GM23338 (cell line): ENCODE measurements around the gene KAZN. TPM values are rescaled to one million over a fixed set of nuclear protein-coding genes. Genes with fewer than 3 reads are reported as not detected.

Source experiments
- ATAC-seq: fragments of 200-7000 bp; cut with Tn5 transposase; 3 replicates; pipeline ENCODE4 v1.9.1; 2020
- DNase-seq: peaks from one replicate; pipeline ENCODE4 v3.0.0-alpha.2; 2015; ENCODE audit warnings: low spot score
- H2AFZ ChIP-seq: fragments of 200-600 bp; sonication (generic); 2 replicates; pipeline ENCODE4 v1.8.0; 2016; ENCODE audit warnings: antibody characterized with exemption, mild to moderate bottlenecking, moderate library complexity
- H3F3A ChIP-seq: fragments of 200-600 bp; sonication (generic); replicated peaks from 2 replicates; pipeline ENCODE4 v1.8.0; 2017; ENCODE audit warnings: antibody characterized with exemption, mixed run types, low read depth
- H3K27ac ChIP-seq: fragments of 200-600 bp; sonication (generic); 2 replicates; pipeline ENCODE4 v1.6.1; 2016; ENCODE audit warnings: low read depth
- H3K27me3 ChIP-seq: fragments of 200-600 bp; sonication (generic); 2 replicates; pipeline ENCODE4 v1.8.0; 2016; ENCODE audit warnings: mild to moderate bottlenecking, mixed run types, moderate library complexity; ENCODE audit not compliant: insufficient read depth
- H3K36me3 ChIP-seq: fragments of 200-600 bp; sonication (generic); 2 replicates; pipeline ENCODE4 v1.8.0; 2016; ENCODE audit warnings: mild to moderate bottlenecking; ENCODE audit not compliant: insufficient read depth
- H3K4me1 ChIP-seq: fragments of 200-600 bp; sonication (generic); 2 replicates; pipeline ENCODE4 v1.8.0; 2016; ENCODE audit warnings: mild to moderate bottlenecking, moderate library complexity; ENCODE audit not compliant: insufficient read depth
- H3K4me2 ChIP-seq: fragments of 200-600 bp; sonication (generic); 2 replicates; pipeline ENCODE4 v1.7.1; 2017; ENCODE audit warnings: mixed run types
- H3K4me3 ChIP-seq: fragments of 200-600 bp; sonication (generic); 2 replicates; pipeline ENCODE4 v1.6.1; 2016; ENCODE audit warnings: mixed run types
- H3K79me2 ChIP-seq: fragments of 200-600 bp; sonication (generic); replicated peaks from 2 replicates; pipeline ENCODE4 v1.8.0; 2017; ENCODE audit warnings: mild to moderate bottlenecking; ENCODE audit not compliant: insufficient read depth
- H3K9me2 ChIP-seq: fragments of 200-600 bp; sonication (generic); 2 replicates; pipeline ENCODE4 v1.8.0; 2017; ENCODE audit not compliant: insufficient read depth
- H4K20me1 ChIP-seq: fragments of 200-600 bp; sonication (generic); replicated peaks from 2 replicates; pipeline ENCODE4 v1.8.0; 2017; ENCODE audit warnings: mild to moderate bottlenecking; ENCODE audit not compliant: insufficient read depth
- H3K27ac Mint-ChIP-seq: 2 replicates; pipeline ENCODE4 v1.8.0; 2020; ENCODE audit warnings: inconsistent platforms, mild to moderate bottlenecking, moderate library complexity, mixed read lengths
- H3K27me3 Mint-ChIP-seq: 3 replicates; pipeline ENCODE4 v1.8.0; 2022; ENCODE audit warnings: low read depth, mild to moderate bottlenecking, moderate library complexity, mixed read lengths, inconsistent platforms; ENCODE audit not compliant: insufficient read depth, poor library complexity
- H3K36me3 Mint-ChIP-seq: 3 replicates; pipeline ENCODE4 v1.8.0; 2021; ENCODE audit warnings: low read depth, mild to moderate bottlenecking, inconsistent platforms, moderate library complexity, mixed read lengths
- H3K4me1 Mint-ChIP-seq: 3 replicates; pipeline ENCODE4 v1.8.0; 2020; ENCODE audit warnings: mild to moderate bottlenecking, inconsistent platforms, mixed read lengths
- H3K4me3 Mint-ChIP-seq: 3 replicates; pipeline ENCODE4 v1.8.0; 2021; ENCODE audit warnings: moderate library complexity, mild to moderate bottlenecking, inconsistent platforms, mixed read lengths
- H3K9me3 Mint-ChIP-seq: 3 replicates; pipeline ENCODE4 v1.8.0; 2020; ENCODE audit warnings: moderate library complexity, mild to moderate bottlenecking, inconsistent platforms, mixed read lengths
- JUNB ChIP-seq: IDR thresholded peaks from one replicate; pipeline ENCODE4 v1.6.1; 2016; ENCODE audit warnings: antibody characterized with exemption; ENCODE audit not compliant: unreplicated experiment
- POLR2AphosphoS5 ChIP-seq: IDR thresholded peaks from 2 replicates; pipeline ENCODE4 v1.6.1; 2016; ENCODE audit warnings: antibody characterized with exemption, low read depth
- STAT1 ChIP-seq: IDR thresholded peaks from one replicate; pipeline ENCODE4 v1.6.1; 2016; ENCODE audit warnings: antibody characterized with exemption; ENCODE audit not compliant: unreplicated experiment
- ZNF331 ChIP-seq: fragments of 250-450 bp; sonication (Bioruptor Pico); IDR thresholded peaks from 2 replicates; pipeline ENCODE4 v1.5.0; 2020; ENCODE audit warnings: low read depth, mild to moderate bottlenecking, moderate library complexity
- polyA plus RNA-seq: library from polyadenylated mRNA; unstranded; fragments of >200 nt; fragmentation: Nextera tagmentation; extraction: Ambion mirVana; gene quantifications from 2 replicates; pipeline ENCODE4 v1.2.1, GENCODE V29; 2016
- total RNA-seq: library from RNA; depleted of rRNA; stranded (reverse); fragments of >200 nt; shearing (Covaris generic); gene quantifications from 2 replicates; pipeline ENCODE4 v1.2.3, GENCODE V29; 2014
- TF ChIP-seq, protein P1 (sequence below), 2 experiments: fragments of 200-600 bp in 1 of 2; sonication (generic) in 1 of 2; conservative IDR thresholded peaks; 2 replicates each; pipeline versions ENCODE4 v1.5.1 to v1.6.1; 2016 to 2017; ENCODE audit warnings: antibody characterized with exemption in 2 of 2, low read depth in 2 of 2, mild to moderate bottlenecking in 2 of 2, moderate library complexity in 1 of 2
- TF ChIP-seq, protein P2 (sequence below): IDR thresholded peaks from 2 replicates; pipeline ENCODE4 v1.6.1; 2016; ENCODE audit warnings: antibody characterized with exemption

Gene KAZN
- total and polyA plus RNA-seq, 2 experiments from 2014 or later: 9.9 to 15.0 TPM

DNA sequence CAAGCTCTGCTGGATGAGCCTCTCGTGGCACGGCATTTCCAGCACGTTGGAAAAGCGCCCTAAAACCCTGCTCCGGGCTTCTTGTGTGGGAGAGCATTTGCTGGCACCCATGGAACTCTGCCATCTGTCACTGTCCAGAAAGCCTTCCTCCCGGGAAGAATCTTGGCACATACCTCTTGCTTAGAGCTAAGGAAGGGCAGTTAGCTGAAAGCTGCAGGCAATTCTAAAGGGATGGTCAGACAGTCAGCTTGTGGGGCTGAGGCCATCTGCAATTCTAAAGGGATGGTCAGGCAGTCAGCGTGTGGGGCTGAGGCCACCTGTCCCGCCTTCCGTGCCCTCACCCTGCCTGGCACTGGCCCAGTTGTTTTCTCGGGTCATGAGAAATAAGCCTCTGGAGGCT, 416.0 kb downstream of the KAZN start:
- H3K27ac Mint-ChIP-seq: no peak overlapping the region
- Histone ChIP-seq H3K9me2 (no peaks in the 10 kb centered on the region), H3F3A (no peaks in the 10 kb centered on the region), H4K20me1 (no peaks in the 10 kb centered on the region; the same call in 1 of the 2 replicates), H2AFZ (no peak overlapping the region), H3K4me2 (no peak overlapping the region), H3K4me3 (no peak overlapping the region), H3K4me1 (peaks cover 6% of the 10 kb centered on the region; the same call in 1 of the 2 replicates), H3K27me3 (no peaks in the 10 kb centered on the region), H3K27ac (no peak overlapping the region), H3K36me3 (no peaks in the 10 kb centered on the region), H3K79me2 (no peaks in the 10 kb centered on the region)
- DNase-seq (no peak), ATAC-seq (no peak)
- H3K27me3 Mint-ChIP-seq: peaks cover 6% of the 10 kb centered on the region
- no peak overlapping the region for H3K4me3 Mint-ChIP-seq
- H3K4me1 Mint-ChIP-seq: peaks cover 5% of the 10 kb centered on the region
- TF ChIP-seq ZNF331 (CRISPR knock-in tag) (no peak), POLR2AphosphoS5 (no peak), JUNB (no peak), STAT1 (no peak)
- TF ChIP-seq, protein P1, sequence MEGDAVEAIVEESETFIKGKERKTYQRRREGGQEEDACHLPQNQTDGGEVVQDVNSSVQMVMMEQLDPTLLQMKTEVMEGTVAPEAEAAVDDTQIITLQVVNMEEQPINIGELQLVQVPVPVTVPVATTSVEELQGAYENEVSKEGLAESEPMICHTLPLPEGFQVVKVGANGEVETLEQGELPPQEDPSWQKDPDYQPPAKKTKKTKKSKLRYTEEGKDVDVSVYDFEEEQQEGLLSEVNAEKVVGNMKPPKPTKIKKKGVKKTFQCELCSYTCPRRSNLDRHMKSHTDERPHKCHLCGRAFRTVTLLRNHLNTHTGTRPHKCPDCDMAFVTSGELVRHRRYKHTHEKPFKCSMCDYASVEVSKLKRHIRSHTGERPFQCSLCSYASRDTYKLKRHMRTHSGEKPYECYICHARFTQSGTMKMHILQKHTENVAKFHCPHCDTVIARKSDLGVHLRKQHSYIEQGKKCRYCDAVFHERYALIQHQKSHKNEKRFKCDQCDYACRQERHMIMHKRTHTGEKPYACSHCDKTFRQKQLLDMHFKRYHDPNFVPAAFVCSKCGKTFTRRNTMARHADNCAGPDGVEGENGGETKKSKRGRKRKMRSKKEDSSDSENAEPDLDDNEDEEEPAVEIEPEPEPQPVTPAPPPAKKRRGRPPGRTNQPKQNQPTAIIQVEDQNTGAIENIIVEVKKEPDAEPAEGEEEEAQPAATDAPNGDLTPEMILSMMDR (conservative IDR thresholded peaks at IDR 0.05; ENCODE audit: low read depth in 2 of 2): no peak
- TF ChIP-seq, protein P2, sequence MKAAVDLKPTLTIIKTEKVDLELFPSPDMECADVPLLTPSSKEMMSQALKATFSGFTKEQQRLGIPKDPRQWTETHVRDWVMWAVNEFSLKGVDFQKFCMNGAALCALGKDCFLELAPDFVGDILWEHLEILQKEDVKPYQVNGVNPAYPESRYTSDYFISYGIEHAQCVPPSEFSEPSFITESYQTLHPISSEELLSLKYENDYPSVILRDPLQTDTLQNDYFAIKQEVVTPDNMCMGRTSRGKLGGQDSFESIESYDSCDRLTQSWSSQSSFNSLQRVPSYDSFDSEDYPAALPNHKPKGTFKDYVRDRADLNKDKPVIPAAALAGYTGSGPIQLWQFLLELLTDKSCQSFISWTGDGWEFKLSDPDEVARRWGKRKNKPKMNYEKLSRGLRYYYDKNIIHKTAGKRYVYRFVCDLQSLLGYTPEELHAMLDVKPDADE: no peak
- peaks cover 5% of the 10 kb centered on the region; the same call in 1 of the 3 replicates for H3K36me3 Mint-ChIP-seq
- H3K9me3 Mint-ChIP-seq: peaks cover 8% of the 10 kb centered on the region; the same call in 2 of the 3 replicates

DNA sequence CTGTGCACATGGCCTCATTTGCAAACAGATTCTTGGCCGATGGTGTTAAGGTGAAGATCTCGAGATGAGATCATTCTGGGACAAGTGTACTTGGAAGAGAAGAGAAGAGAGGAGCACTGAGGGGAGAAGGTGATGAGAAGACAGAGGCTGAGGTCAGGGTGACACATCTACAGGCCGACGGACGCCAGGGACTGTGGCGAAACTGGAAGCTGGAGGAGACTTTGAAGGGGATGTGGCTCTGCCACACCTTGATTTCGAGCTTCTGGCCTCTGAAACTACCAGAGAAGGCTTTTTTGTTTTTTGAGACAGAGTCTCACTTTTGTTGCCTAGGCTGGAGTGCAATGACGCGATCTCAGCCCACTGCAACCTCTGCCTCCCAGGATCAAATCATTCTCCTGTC, 417.5 kb downstream of the KAZN start:
- no peaks in the 10 kb centered on the region for H3K9me2 ChIP-seq
- no peaks in the 10 kb centered on the region for H3K36me3 ChIP-seq
- no peak overlapping the region for H3K4me3 ChIP-seq
- Mint-ChIP-seq H3K9me3 (no peaks in the 10 kb centered on the region), H3K36me3 (no peaks in the 10 kb centered on the region), H3K4me3 (no peak overlapping the region), H3K27me3 (peaks cover 6% of the 10 kb centered on the region), H3K4me1 (peaks cover 10% of the 10 kb centered on the region), H3K27ac (0 out of 2 replicates have a peak overlapping the region, but pooled peaks have one; percentile 5)
- H4K20me1 ChIP-seq: no peaks in the 10 kb centered on the region; the same call in 1 of the 2 replicates
- H3F3A ChIP-seq: no peaks in the 10 kb centered on the region
- no peaks in the 10 kb centered on the region for H3K79me2 ChIP-seq
- peaks cover 6% of the 10 kb centered on the region; the same call in 1 of the 2 replicates for H3K4me1 ChIP-seq
- no peak for DNase-seq
- no peak overlapping the region for H3K4me2 ChIP-seq
- ATAC-seq: no peak
- no peak overlapping the region for H3K27ac ChIP-seq
- TF ChIP-seq, protein P1 (conservative IDR thresholded peaks at IDR 0.05; ENCODE audit: low read depth in 2 of 2): no peak
- TF ChIP-seq, protein P2: no peak
- no peak overlapping the region for H2AFZ ChIP-seq
- H3K27me3 ChIP-seq: no peaks in the 10 kb centered on the region
